GM18498 (cell line): ENCODE measurements around the gene EAF1.
"Not testable (repeated sequence)": the region's sequence is repeated elsewhere in the genome, so short reads cannot be mapped to it uniquely, and the experiment has no call there.

Experiments used
- ATAC-seq: cut with Tn5 transposase; IDR thresholded peaks from one replicate; pipeline ENCODE4 v1.9.1; 2021; ENCODE audit warnings: mild to moderate bottlenecking, moderate library complexity; ENCODE audit not compliant: unreplicated experiment

EAF1 gene

GRCh38 chr3:15451216-15452113 is 24.1 kb downstream of the EAF1 start:
- no peak for ATAC-seq

DNA sequence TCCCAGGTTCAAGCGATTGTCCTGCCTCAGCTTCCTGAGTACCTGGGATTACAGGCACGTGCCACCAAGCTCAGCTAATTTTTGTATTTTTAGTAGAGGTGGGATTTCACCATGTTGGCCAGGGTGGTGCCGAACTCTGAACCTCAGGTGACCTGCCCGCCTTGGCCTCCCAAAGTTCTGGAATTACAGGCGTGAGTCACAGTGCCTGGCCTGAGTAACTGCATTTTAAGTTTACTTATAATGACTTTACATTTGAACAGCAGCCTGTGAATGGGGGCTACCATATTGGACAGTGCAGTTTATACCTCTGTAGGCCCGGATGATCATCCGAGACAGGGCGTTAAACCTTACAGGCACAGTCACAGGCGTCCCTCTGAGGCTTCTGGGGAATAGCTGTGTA is 24.8 kb downstream of the EAF1 start:
- ATAC-seq: no peak

DNA sequence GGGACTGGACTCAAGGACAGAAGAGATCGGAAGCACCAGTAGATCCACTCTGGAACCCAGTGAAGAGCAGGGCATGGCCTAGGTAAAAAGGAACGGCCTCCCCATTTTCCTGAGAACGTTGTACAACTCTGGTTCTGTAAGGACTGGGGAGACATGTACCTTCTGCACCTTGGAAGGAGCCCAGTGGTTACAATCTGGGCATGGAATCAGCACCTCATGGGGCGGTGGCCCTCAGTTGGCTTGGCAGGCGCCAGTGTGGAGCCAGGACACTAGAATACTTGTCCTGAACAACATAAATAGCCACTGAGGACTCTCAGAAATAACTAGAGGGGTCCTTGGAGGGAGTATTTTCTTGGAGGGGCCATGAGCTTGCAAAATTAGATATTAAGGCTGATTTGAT is 25.6 kb downstream of the EAF1 start:
- no peak for ATAC-seq

- ATAC-seq: no peak
These were observed 26.1 kb downstream of the EAF1 start for GRCh38 chr3:15453501-15453900.

DNA sequence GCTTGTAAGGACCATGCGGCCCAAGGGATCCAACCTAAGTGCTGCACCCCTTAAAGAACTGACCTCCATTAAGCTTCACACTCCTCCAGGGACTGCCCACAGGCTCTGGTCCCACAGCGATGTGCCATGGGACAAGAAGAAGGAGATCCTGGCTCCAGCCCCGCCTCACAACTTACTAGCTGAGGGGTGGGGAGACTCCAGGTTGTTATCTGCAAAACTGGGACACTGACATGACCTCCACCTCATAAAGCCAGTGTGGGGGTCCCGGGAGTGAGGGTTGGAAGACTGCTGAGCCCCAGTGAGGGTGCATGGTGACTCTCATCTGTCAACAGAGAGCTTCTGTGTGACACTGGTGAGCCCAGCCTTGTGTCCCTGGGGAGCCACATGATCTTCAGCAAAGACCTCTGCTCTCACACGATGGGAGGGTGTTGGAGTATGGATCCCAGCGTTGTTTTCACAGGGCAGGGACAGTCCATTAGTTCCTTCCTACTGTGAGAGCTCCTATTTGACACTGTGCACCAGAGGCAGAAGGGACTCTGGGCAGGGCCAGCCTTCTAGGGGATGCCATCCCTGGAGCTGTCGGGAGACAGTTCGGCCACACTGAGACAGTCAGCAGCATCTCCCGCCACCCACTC is 26.7 kb downstream of the EAF1 start:
- ATAC-seq: no peak

- no peak for ATAC-seq
These were observed 27.6 kb downstream of the EAF1 start for GRCh38 chr3:15454965-15455364.

GRCh38 chr3:15455756-15456155 is 28.4 kb downstream of the EAF1 start:
- ATAC-seq: no peak

GRCh38 chr3:15456321-15456720 is 28.9 kb downstream of the EAF1 start:
- no peak for ATAC-seq

DNA sequence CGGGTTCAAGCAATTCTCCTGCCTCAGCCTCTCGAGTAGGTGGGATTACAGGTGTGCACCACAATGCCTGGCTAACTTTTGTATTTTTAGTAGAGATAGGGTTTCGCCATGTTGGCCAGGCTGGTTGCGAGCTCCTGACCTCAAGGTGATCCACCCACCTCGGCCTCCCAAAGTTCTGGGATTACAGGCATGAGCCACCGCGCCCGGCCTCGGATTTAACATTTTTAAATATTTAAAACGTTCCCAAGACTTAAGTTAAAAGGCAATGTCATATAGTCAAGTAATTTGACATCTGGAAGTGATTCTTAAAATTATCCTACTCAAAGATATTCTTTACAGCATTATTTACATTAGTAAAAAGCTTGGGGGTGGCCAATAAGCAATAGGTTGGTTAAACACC is 29.5 kb downstream of the EAF1 start:
- not testable (repeated sequence) for ATAC-seq

DNA sequence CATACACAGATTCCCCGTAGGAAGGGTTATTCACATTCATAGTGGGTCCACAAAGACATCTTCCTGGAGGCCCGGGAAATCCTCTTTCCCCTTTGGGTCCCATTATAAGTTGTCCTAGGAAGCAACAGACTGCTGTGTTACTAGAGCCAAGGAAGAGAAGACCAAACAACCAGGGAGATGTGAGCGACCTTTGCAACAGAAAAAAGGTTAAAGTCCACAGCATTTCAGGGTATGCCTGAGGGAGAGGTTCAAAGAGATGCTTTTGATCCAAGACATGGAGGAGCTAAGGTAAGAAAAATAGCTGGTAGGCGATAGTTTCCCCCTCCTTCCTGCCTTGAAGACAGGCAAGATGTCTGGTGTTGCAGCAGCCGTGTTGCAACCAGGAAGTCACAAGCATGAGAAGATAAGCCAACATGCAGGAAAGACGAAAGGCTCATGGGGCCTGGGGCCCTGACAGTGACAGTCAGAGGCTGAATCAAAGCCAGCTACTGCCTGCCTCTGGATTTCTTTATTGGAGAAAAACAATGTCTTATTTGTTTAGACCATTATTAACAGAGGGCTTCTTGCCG is 30.9 kb downstream of the EAF1 start:
- ATAC-seq: no peak

DNA sequence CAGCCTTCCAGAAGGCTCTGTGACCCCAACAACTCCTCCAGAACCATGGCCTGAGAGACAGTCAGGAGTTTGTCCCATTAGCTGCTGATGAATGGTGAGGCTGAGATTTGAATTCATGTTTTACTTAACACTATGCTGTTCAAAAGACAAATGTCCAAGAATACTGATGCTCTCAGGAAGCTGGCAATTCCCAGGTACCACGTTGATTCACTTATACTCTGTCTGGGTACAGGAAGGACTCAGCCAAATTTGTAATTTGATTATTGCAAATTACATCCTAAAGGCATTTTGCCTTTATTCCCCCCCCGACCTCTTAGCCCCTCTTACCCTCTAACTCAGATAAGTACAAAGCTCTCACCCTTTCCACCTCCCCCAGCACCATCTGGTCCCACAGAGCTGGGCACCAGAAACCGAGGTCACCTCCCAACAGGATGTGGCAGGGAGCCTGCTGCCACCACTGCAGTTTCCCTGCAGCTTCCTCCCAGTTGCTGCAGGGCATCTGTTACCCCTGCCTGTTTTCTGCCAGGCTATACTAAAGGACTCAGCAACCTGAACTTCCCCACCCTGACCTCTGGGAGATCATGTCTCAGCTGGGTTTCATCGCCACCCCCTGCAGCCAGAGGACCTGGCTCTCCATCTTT is 33.6 kb downstream of the EAF1 start:
- ATAC-seq: no peak

- ATAC-seq: no peak
These were observed 35.1 kb downstream of the EAF1 start for GRCh38 chr3:15462451-15462850.

DNA sequence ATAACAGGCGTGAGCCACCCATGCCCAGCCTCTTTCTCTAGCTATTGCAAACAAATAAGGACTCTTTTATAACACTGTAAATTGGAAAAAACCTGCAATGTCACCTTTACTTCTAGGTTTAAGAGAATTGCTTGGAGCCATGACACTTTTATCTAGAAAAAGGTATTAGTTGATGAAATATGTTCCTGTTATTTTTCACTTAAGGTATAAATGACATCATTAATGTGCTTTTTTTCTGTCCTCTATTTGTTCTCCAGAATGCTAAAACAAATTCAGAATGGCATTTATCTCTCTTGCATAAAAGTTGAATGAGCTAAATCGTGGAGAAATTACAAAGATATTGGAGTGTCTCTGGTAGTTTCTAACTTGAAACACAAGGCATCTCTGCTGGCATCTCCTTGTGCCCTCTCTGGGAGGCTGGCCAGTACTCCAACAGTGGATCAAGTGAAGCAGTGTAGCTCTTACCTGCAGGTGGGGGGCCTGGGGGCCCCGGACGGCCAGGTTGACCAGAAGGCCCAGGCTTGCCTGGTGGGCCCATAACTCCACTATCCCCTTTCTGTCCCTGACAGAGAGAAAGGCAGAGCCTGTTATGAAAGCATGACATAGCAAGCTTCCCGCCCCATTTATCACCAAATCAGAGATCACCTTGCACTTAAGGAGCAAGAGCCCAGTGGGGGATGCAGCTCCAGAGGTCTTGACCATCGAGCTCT is 38.6 kb downstream of the EAF1 start:
- ATAC-seq: no peak

DNA sequence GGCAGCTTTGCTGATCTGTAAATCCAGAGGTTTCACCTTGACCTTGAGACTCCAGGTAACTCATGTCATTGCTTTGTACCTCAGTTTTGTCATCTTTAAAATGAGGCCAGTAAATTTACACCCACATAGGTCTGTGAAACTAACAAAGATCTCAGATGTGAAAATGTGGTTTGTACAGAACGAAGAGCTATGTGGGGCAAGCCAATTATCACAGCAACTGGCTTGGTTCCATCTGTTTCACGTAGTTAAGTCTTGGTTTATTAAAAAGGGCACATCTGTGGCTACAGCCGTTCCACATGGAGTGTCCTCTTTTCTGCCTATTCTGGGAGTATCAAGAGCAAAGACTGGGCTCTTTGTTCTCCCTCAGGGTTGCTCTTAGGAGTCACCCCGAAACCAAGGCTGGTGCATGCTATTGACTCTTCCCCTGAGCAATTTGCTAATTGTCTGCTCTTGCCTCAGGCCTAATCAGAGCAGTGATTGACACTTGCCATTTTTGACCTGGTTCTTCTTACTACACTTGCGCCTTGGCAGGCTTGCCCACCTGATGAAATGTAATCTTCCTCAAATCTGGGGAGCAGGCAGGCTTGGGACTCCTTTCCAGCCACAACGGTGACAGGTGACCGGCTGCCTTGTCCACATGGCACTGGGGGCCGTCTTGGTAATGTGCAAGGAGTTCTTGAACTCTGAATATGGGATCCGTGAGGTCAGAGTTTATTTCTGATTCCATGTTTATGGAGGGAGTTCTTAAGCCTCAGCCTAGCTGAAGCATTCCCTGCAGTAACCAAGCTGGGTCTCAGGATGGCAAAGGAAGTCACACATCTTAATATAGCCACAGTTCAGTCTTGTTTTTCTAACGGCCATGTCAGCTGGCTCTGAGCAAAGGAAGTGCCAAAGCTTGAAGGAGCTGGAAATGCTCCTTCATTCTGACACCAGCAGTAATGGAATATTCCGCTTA is 40.1 kb downstream of the EAF1 start:
- peak; percentile 63 for ATAC-seq

- no peak for ATAC-seq
These were observed 42.9 kb downstream of the EAF1 start for GRCh38 chr3:15470261-15470660.

DNA sequence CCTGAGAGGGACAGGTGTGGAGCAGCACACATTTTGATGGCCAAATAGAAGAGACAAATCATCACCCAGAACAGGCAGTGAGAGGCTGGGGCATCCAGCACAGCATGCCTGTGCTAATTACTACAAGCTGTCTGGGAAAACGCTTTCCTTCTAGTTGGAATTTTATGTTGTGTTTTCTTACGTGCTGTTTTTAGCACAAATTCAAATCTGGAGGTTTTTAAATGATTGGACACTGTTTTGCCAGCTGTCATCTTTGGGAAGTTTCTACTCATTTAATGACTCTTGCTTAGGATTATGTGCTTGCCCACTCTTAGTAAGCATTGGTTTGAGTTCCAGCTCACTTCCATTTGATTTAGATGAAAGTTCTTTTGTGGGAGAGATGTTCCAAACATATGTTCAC is 43.5 kb downstream of the EAF1 start:
- ATAC-seq: no peak

GRCh38 chr3:15471861-15472260 is 44.5 kb downstream of the EAF1 start:
- ATAC-seq: no peak

- no peak for ATAC-seq
These were observed 47.8 kb downstream of the EAF1 start for GRCh38 chr3:15475161-15475560.

DNA sequence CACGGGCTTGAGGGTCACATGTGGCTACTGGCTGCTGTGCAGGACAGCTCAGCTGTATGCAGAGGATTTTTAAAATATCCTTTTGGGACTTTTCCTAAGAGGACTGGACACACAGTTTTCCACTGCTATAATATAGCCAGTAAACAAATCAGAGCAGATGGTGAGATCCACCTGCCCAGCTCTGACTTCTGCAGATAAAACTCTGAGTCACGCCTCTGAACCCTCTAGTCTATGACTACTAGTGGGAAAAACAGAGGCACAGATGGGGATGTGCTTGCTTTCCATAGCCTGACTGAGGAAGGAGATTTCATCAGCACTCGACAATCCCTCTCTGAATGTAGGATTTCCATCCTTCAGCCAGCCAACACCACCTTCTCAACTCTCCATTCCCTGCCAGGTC is 49.0 kb downstream of the EAF1 start:
- no peak for ATAC-seq
